PFSK-1 (cell line): ENCODE data around the gene GALNT18.

ENCODE experiments used
- FOXP2 ChIP-seq: optimal IDR thresholded peaks from 2 replicates; pipeline ENCODE3; 2011; ENCODE audit warnings: borderline replicate concordance, control low read depth, inconsistent platforms; ENCODE audit not compliant: insufficient read depth; ENCODE audit errors: extremely low read length, extremely low read depth
- POLR2AphosphoS5 ChIP-seq: IDR thresholded peaks from 2 replicates; pipeline ENCODE4 v1.6.1; 2012; ENCODE audit warnings: low read depth, mild to moderate bottlenecking, control low read depth, low read length, moderate library complexity
- REST ChIP-seq, 2 experiments: IDR thresholded peaks; 2 replicates each; pipeline versions ENCODE4 v1.6.1 to v1.8.0; 2011 to 2012; ENCODE audit warnings: low read depth in 2 of 2, low read length in 2 of 2, control low read depth in 1 of 2, inconsistent platforms in 1 of 2, mild to moderate bottlenecking in 1 of 2, moderate library complexity in 1 of 2; ENCODE audit not compliant: insufficient read depth in 1 of 2
- SIN3A ChIP-seq: IDR thresholded peaks from 2 replicates; pipeline ENCODE4 v1.6.1; 2012; ENCODE audit warnings: mild to moderate bottlenecking, low read length, moderate library complexity, borderline replicate concordance; ENCODE audit not compliant: insufficient read depth
- TAF1 ChIP-seq: IDR thresholded peaks from 2 replicates; pipeline ENCODE4 v1.6.1; 2012; ENCODE audit warnings: low read length, control low read depth, borderline replicate concordance; ENCODE audit not compliant: insufficient read depth

DNA sequence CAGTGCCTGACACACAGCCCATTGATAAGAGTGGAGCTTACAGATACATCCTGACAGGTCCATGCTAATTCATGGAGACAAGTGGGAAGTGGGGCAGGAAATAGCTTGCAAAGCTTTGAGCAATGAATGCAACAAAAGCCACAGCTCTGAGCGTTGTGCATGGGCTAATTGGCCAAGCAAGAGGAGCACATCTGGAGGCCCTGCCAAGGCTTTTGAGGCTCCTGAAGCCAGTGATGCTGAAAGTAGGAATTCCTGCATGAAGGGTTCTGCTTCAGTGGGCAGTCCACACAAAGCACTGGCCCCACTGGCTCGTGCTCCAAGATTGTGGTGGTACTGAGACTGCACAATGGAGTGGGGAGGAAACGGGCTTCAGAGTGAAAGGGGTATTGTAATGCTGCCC lies 164.9 kb downstream of the GALNT18 start:
- TF ChIP-seq TAF1 (no peak), POLR2AphosphoS5 (no peak), REST (IDR thresholded peaks at IDR 0.05; ENCODE audit: insufficient read depth in 1 of 2, low read depth in 2 of 2, low read length in 2 of 2) (no peak), SIN3A (no peak), FOXP2 (no peak)
